GM19025 (cell line): Measurements from ENCODE around the gene TNFRSF13B.
"Not testable (repeated sequence)": the region's sequence is repeated elsewhere in the genome, so short reads cannot be mapped to it uniquely, and the experiment has no call there.

Experiments used
- ATAC-seq: cut with Tn5 transposase; IDR thresholded peaks from one replicate; pipeline ENCODE4 v1.9.1; 2021; ENCODE audit warnings: mild to moderate bottlenecking, low read depth, moderate library complexity; ENCODE audit not compliant: unreplicated experiment

The TNFRSF13B gene

GRCh38 chr17:16971458-16972338 lies at the start of gene TNFRSF13B:
Gene TNFRSF13B (minus strand): TSS chr17:16972118. CDS start chr17:16972075, 43 bp downstream.
- ATAC-seq: no peak

- no peak for ATAC-seq
These were observed 49.4 kb upstream of the TNFRSF13B start for GRCh38 chr17:17021194-17021863.

- ATAC-seq: no peak
These were observed 48.9 kb upstream of the TNFRSF13B start for GRCh38 chr17:17020821-17021193.

- ATAC-seq: no peak
These were observed 48.1 kb upstream of the TNFRSF13B start for GRCh38 chr17:17019891-17020456.

GRCh38 chr17:17019430-17019762 lies 47.5 kb upstream of the TNFRSF13B start:
- ATAC-seq: no peak

- ATAC-seq: no peak
These were observed 46.9 kb upstream of the TNFRSF13B start for GRCh38 chr17:17018612-17019429.

- no peak for ATAC-seq
These were observed 46.1 kb upstream of the TNFRSF13B start for GRCh38 chr17:17018021-17018441.

GRCh38 chr17:17017343-17018014 lies 45.6 kb upstream of the TNFRSF13B start:
- no peak for ATAC-seq

GRCh38 chr17:17016199-17017197 lies 44.6 kb upstream of the TNFRSF13B start:
- ATAC-seq: not testable (repeated sequence)

- no peak for ATAC-seq
These were observed 43.3 kb upstream of the TNFRSF13B start for GRCh38 chr17:17015230-17015629.

GRCh38 chr17:17014748-17015124 lies 42.8 kb upstream of the TNFRSF13B start:
- ATAC-seq: not testable (repeated sequence)

- not testable (repeated sequence) for ATAC-seq
These were observed 42.2 kb upstream of the TNFRSF13B start for GRCh38 chr17:17013828-17014747.

GRCh38 chr17:17011043-17011907 lies 39.4 kb upstream of the TNFRSF13B start:
- not testable (repeated sequence) for ATAC-seq

- not testable (repeated sequence) for ATAC-seq
These were observed 38.7 kb upstream of the TNFRSF13B start for GRCh38 chr17:17010545-17011034.

GRCh38 chr17:17009972-17010371 lies 38.1 kb upstream of the TNFRSF13B start:
- ATAC-seq: not testable (repeated sequence)

GRCh38 chr17:17008621-17009397 lies 36.9 kb upstream of the TNFRSF13B start:
- ATAC-seq: not testable (repeated sequence)
